ENCODE measurements around the gene ARHGEF4.

Gene ARHGEF4

GRCh38 chr2:130918393-130918792 lies 81.7 kb downstream of the ARHGEF4 start:
- no peak for DNase-seq (ENCODE audit: low spot score)

GRCh38 chr2:130920415-130921163 lies 83.9 kb downstream of the ARHGEF4 start:
- peak; percentile 63 for DNase-seq (ENCODE audit: low spot score)

- DNase-seq (ENCODE audit: low spot score) = no peak
These were observed 84.4 kb downstream of the ARHGEF4 start for GRCh38 chr2:130921164-130921476.

GRCh38 chr2:130922417-130922816 lies 85.7 kb downstream of the ARHGEF4 start:
- no peak for DNase-seq (ENCODE audit: low spot score)

GRCh38 chr2:130928385-130928784 lies 91.7 kb downstream of the ARHGEF4 start:
- DNase-seq (ENCODE audit: low spot score) = no peak

- DNase-seq (ENCODE audit: low spot score) = no peak
These were observed 94.3 kb downstream of the ARHGEF4 start for GRCh38 chr2:130930740-130931659.

GRCh38 chr2:130933501-130933900 lies 96.8 kb downstream of the ARHGEF4 start:
- DNase-seq (ENCODE audit: low spot score) = no peak

GRCh38 chr2:130936451-130936850 lies 99.7 kb downstream of the ARHGEF4 start:
- no peak for DNase-seq (ENCODE audit: low spot score)

GRCh38 chr2:130947967-130948366 lies 111.3 kb downstream of the ARHGEF4 start:
- no peak for DNase-seq (ENCODE audit: low spot score)

GRCh38 chr2:130949954-130950353 lies 113.2 kb downstream of the ARHGEF4 start:
- DNase-seq (ENCODE audit: low spot score) = no peak

- no peak for DNase-seq (ENCODE audit: low spot score)
These were observed 114.3 kb downstream of the ARHGEF4 start for GRCh38 chr2:130951018-130951417.

- DNase-seq (ENCODE audit: low spot score) = no peak
These were observed 118.2 kb downstream of the ARHGEF4 start for GRCh38 chr2:130954873-130955272.

- DNase-seq (ENCODE audit: low spot score) = no peak
These were observed 121.2 kb downstream of the ARHGEF4 start for GRCh38 chr2:130957915-130958314.

- no peak for DNase-seq (ENCODE audit: low spot score)
These were observed 126.6 kb downstream of the ARHGEF4 start for GRCh38 chr2:130963196-130963848.

GRCh38 chr2:130963849-130964793 lies 127.4 kb downstream of the ARHGEF4 start:
- no peak for DNase-seq (ENCODE audit: low spot score)

GRCh38 chr2:130964931-130965330 lies 128.2 kb downstream of the ARHGEF4 start:
- DNase-seq (ENCODE audit: low spot score) = no peak

GRCh38 chr2:130966149-130966774 lies 129.5 kb downstream of the ARHGEF4 start:
- DNase-seq (ENCODE audit: low spot score) = peak; percentile 7

- DNase-seq (ENCODE audit: low spot score) = no peak
These were observed 130.2 kb downstream of the ARHGEF4 start for GRCh38 chr2:130966775-130967490.

GRCh38 chr2:130972410-130972809 lies 135.7 kb downstream of the ARHGEF4 start:
- DNase-seq (ENCODE audit: low spot score) = no peak

- DNase-seq (ENCODE audit: low spot score) = no peak
These were observed 139.0 kb downstream of the ARHGEF4 start for GRCh38 chr2:130975729-130976128.

All from kidney capillary endothelial cell (primary cell).